Effector memory CD4-positive, alpha-beta T cell (primary cell): Measurements from ENCODE around the gene ITPR2.

ENCODE experiments used
- DNase-seq, 3 donors: peaks; one replicate each; pipeline ENCODE4 v3.0.0-alpha.2; 2020
- H3K27ac ChIP-seq: 2 replicates; pipeline ENCODE4 v1.7.0; 2013; ENCODE audit warnings: mild to moderate bottlenecking, low read length, moderate library complexity; ENCODE audit not compliant: insufficient read depth, poor library complexity, severe bottlenecking
- H3K27me3 ChIP-seq: replicated peaks from 2 replicates; pipeline ENCODE4 v1.7.0; 2013; ENCODE audit warnings: mild to moderate bottlenecking, low read length; ENCODE audit not compliant: insufficient read depth, control insufficient read depth, poor library complexity, severe bottlenecking
- H3K36me3 ChIP-seq: 2 replicates; pipeline ENCODE4 v1.7.0; 2013; ENCODE audit warnings: mild to moderate bottlenecking, low read length, moderate library complexity; ENCODE audit not compliant: control insufficient read depth, insufficient read depth
- H3K4me1 ChIP-seq: 2 replicates; pipeline ENCODE4 v1.7.0; 2013; ENCODE audit warnings: low read length, mild to moderate bottlenecking; ENCODE audit not compliant: control insufficient read depth, insufficient read depth, poor library complexity, severe bottlenecking
- H3K4me3 ChIP-seq: 2 replicates; pipeline ENCODE4 v1.7.0; 2013; ENCODE audit warnings: low read length, low read depth, mild to moderate bottlenecking; ENCODE audit not compliant: insufficient read depth, poor library complexity, severe bottlenecking
- H3K9me3 ChIP-seq: 2 replicates; pipeline ENCODE4 v1.7.0; 2013; ENCODE audit warnings: mild to moderate bottlenecking, low read length, moderate library complexity; ENCODE audit not compliant: control insufficient read depth

ITPR2 gene

DNA sequence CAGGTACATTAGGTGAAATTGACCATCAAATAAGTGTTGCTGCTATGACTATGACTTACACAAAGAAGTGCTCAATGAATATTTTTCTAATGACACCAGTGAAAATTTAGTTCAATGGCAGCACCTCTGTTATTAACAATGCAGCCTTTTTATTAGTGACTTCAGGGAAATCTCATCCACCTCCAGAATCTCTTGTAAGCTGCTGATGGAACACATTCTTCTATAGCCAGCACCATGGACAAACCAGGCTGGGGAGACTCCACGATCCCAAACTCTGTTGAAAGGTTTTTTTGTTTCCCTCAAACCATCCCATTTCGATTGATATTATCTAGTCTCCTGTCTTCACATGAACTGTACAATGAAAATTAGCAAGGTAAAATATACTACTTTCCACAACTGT, 265.9 kb downstream of the ITPR2 start:
- no peak for DNase-seq
- H3K4me1 ChIP-seq: no peaks in the 10 kb centered on the region
- peaks cover 1% of the 10 kb centered on the region for H3K36me3 ChIP-seq
- H3K9me3 ChIP-seq: no peaks in the 10 kb centered on the region
- H3K4me3 ChIP-seq: no peak overlapping the region
- no peaks in the 10 kb centered on the region for H3K27me3 ChIP-seq
- H3K27ac ChIP-seq: no peak overlapping the region

GRCh38 chr12:26566675-26567074, 266.3 kb downstream of the ITPR2 start:
- no peak overlapping the region for H3K4me3 ChIP-seq
- H3K9me3 ChIP-seq: no peaks in the 10 kb centered on the region
- H3K36me3 ChIP-seq: no peaks in the 10 kb centered on the region
- no peak for DNase-seq
- H3K27me3 ChIP-seq: no peaks in the 10 kb centered on the region
- H3K4me1 ChIP-seq: no peaks in the 10 kb centered on the region
- H3K27ac ChIP-seq: no peak overlapping the region

DNA sequence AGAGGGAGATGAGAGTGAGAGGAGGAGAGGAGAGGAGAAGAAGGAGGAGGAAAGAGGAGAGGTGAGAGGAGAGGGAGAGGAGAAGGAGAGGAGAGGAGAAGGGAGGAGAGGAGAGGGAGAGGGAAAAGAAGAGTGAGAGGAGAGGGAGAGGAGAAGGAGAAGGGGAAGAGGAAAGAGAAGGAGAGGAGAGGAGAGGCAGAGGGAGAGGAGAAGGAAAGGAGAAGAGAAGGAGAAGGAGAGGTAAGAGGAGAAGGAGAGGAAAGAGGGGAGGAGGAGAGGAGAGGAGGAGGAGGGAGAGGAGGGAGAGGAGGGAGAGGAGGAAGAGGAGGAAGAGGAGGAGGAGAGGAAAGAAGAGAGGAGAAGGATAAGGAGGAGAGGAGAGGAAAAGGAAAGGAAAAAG, 266.8 kb downstream of the ITPR2 start:
- Histone ChIP-seq H3K27me3 (no peaks in the 10 kb centered on the region), H3K4me3 (no peak overlapping the region), H3K36me3 (peaks cover under 1% of the 10 kb centered on the region), H3K27ac (no peak overlapping the region), H3K4me1 (no peaks in the 10 kb centered on the region), H3K9me3 (no peaks in the 10 kb centered on the region)
- DNase-seq: no peak

DNA sequence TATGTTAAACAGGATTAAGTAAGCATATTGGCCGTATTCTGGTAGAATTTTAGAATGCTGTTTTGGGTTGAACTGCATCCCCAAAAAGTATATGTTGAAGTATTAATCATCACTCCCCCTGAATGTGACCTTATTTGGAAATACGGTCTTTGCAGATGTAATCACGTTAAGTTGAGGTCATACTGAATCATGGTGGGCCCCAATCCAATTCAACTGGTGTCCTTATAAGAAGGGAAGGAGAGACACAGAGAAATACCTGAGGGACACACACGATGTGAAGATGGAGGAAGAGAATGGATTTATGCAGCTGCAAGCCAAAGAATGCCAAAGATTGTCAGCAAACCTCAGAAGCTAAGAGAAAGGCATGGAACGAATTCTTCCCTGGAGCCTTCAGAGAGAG, 268.6 kb downstream of the ITPR2 start:
- Histone ChIP-seq H3K4me3 (no peak overlapping the region), H3K27ac (no peak overlapping the region), H3K36me3 (peaks cover 12% of the 10 kb centered on the region), H3K9me3 (no peaks in the 10 kb centered on the region), H3K27me3 (no peaks in the 10 kb centered on the region), H3K4me1 (no peaks in the 10 kb centered on the region)
- no peak for DNase-seq

DNA sequence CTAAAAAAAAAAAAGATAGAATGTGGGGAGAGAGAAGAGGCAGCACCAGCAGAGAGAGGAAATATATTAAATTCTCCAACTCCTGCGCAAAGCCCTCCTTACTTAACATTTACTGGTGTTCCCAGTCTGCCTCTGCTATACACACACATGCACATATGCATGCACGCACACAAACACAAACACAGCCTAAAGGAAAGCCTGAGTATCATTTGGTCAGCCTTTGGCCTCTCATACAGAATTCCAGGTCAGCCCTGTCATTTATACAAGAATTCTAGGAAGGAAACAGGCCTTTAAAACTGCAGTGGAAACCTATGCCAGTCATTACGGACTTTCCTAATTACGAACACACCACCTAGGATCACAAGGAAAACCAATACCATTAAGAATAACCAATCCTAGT, 269.4 kb downstream of the ITPR2 start:
- DNase-seq: no peak
- no peaks in the 10 kb centered on the region for H3K27me3 ChIP-seq
- peaks cover 12% of the 10 kb centered on the region for H3K36me3 ChIP-seq
- no peak overlapping the region for H3K4me3 ChIP-seq
- H3K9me3 ChIP-seq: no peaks in the 10 kb centered on the region
- no peaks in the 10 kb centered on the region for H3K4me1 ChIP-seq
- no peak overlapping the region for H3K27ac ChIP-seq

- no peak for DNase-seq
- Histone ChIP-seq H3K36me3 (peaks cover 26% of the 10 kb centered on the region), H3K4me3 (no peak overlapping the region), H3K27me3 (no peaks in the 10 kb centered on the region), H3K4me1 (no peaks in the 10 kb centered on the region), H3K9me3 (no peaks in the 10 kb centered on the region), H3K27ac (no peak overlapping the region)
Measured at GRCh38 chr12:26557326-26557725, 275.7 kb downstream of the ITPR2 start.

- Histone ChIP-seq H3K4me3 (no peak overlapping the region), H3K27me3 (no peaks in the 10 kb centered on the region), H3K9me3 (no peaks in the 10 kb centered on the region), H3K4me1 (no peaks in the 10 kb centered on the region), H3K36me3 (peaks cover 26% of the 10 kb centered on the region), H3K27ac (no peak overlapping the region)
- no peak for DNase-seq
Measured at GRCh38 chr12:26556916-26557315, 276.1 kb downstream of the ITPR2 start.

GRCh38 chr12:26555139-26555538, 277.9 kb downstream of the ITPR2 start:
- H3K27me3 ChIP-seq: no peaks in the 10 kb centered on the region
- no peaks in the 10 kb centered on the region for H3K4me1 ChIP-seq
- no peak overlapping the region for H3K27ac ChIP-seq
- H3K36me3 ChIP-seq: peaks cover 16% of the 10 kb centered on the region
- H3K9me3 ChIP-seq: no peaks in the 10 kb centered on the region
- H3K4me3 ChIP-seq: no peak overlapping the region
- DNase-seq: no peak

DNA sequence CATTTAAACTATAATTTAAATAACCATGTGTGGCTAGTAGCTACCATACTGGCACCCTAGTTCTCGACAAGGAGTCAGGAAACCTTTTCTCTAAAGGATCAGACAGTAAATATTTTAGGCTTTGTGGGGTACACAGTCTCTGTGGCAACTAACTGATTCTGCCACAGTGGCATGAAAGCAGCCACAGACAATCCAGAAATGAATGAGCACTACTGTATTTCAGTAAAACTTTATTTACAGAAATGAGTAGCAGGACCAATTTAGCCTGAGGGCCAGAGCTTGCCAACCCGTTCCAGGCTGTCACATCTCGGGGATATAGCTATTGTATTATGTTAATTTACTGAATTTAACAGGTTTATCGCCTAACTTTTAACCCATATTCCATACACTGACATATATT, 278.7 kb downstream of the ITPR2 start:
- no peak overlapping the region for H3K27ac ChIP-seq
- no peak overlapping the region for H3K4me3 ChIP-seq
- no peaks in the 10 kb centered on the region for H3K9me3 ChIP-seq
- no peaks in the 10 kb centered on the region for H3K4me1 ChIP-seq
- H3K36me3 ChIP-seq: peaks cover 14% of the 10 kb centered on the region
- DNase-seq: no peak
- H3K27me3 ChIP-seq: no peaks in the 10 kb centered on the region

DNA sequence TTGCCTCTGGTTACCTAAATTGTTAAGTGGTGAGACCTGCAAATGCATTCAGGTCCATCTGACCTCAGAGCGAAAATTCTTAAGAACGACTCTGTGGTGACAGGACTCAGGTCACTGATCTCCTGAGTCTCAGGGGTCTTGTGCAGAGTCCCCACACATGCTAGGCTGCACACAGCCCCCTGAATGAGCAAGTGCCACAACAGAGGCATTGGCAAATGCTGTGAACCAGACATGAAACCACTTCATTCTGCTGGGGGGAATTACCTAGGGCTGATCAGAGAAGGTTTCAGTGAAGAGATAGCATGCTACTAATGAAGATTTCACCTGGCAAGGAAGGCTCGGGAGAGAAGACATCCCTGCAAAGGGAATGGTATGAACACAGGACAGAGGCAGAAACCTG, 281.6 kb downstream of the ITPR2 start:
- Histone ChIP-seq H3K27me3 (no peaks in the 10 kb centered on the region), H3K4me3 (no peak overlapping the region), H3K27ac (no peak overlapping the region), H3K36me3 (peaks cover 15% of the 10 kb centered on the region), H3K9me3 (no peaks in the 10 kb centered on the region), H3K4me1 (no peaks in the 10 kb centered on the region)
- DNase-seq: no peak

DNA sequence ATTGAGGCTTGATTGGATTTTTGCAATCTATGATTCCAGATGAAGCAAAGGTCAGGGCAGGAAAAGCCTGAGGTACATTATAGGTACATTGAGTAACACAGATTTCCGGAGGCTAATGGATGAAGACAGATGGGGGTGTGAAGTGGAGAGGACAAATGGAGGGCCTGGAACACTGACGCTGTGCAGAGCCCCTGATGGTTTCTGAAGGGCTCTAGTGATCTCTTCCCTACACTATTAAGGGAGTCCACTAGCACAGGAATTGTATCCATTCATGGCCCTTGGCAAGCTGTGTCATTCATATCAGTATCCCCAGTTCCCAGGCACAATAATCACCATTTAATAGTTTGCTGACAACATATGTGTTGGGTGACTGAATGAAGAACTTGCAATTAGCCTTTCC, 284.8 kb downstream of the ITPR2 start:
- DNase-seq: no peak
- Histone ChIP-seq H3K36me3 (peaks cover 6% of the 10 kb centered on the region), H3K27me3 (no peaks in the 10 kb centered on the region), H3K4me1 (no peaks in the 10 kb centered on the region), H3K27ac (no peak overlapping the region), H3K9me3 (no peaks in the 10 kb centered on the region), H3K4me3 (no peak overlapping the region)
